Right lobe of liver (tissue), 4 donors: ENCODE measurements around the gene MRC1.

Experiments used
- CTCF ChIP-seq, 4 donors: fragments of 200-600 bp in 3 of 4; fragments of 450-650 bp in 1 of 4; IDR thresholded peaks; one replicate each; pipeline versions ENCODE4 v1.5.1 to v1.8.0; 2016 to 2022; ENCODE audit warnings: antibody characterized with exemption in 4 of 4, mild to moderate bottlenecking in 2 of 4
- POLR2A ChIP-seq: fragments of 450-650 bp; IDR thresholded peaks from one replicate; pipeline ENCODE4 v1.6.1; 2017; ENCODE audit warnings: antibody characterized with exemption, mild to moderate bottlenecking
- donor health status: DM: no; HTN: no; CAD: no.
- donor health status: DM: no; HTN: no; CAD: no.
- donor health status: DM: no; HTN: yes; CAD: no.

GRCh38 chr10:17833656-17834055 lies 24.5 kb downstream of the MRC1 start:
- no peak for TF ChIP-seq CTCF (IDR thresholded peaks at IDR 0.05)
- no peak for TF ChIP-seq POLR2A
